Activated CD4-positive, alpha-beta T cell treated with anti-CD3 and anti-CD28 coated beads for 24 hours (primary cell): ENCODE results near the gene HYAL4.

ENCODE experiments used
- DNase-seq, 2 donors: peaks; one replicate each; pipeline ENCODE4 v3.0.0-alpha.2; 2020; ENCODE audit warnings: low read depth in 2 of 2

Gene HYAL4

GRCh38 chr7:123901101-123901500, 56.1 kb downstream of the HYAL4 start:
- DNase-seq: no peak

- DNase-seq: no peak
Observed at GRCh38 chr7:123905714-123906113, 60.7 kb downstream of the HYAL4 start.

DNA sequence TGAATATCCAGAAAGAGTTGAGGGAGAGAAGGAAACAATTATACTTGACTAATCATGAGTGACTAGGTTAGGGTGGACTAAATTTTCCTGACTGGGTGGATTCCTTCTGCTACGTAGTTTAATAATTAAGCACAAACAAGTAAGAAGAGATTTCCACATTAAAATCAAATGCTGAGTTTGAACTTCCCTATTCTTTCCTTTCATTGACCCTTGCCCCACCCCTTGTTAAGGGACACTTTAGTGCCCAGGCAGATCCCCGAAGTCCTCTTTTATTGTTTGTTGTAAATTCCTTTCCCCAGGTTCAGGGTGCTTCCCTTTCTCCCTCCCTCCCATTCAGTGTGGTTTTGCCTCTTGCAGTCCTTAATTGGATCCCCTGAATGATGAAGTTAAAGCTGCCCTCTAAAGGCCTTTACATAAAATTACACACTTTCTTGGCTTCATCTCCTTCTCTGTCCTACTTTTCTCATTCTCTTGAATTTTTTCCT, 71.3 kb downstream of the HYAL4 start:
- DNase-seq: no peak

DNA sequence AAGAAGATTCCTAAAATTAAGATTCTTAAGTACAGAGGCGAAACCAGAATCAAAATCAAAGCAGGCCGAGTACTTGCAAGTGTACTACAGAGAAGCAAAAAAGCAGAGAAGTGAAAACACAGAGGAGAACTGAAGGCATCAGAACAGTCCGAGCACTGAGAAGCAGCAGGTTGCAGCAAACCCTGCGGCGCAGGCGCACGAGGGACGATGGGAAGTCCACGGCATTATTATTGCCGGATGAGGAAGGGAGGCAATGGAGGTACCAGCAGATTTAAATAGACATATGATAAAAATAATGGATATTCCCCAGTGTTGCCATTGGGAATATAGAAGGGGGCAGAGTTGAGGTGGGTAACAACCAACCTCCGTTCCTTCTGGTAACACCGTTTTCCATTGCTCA, 72.9 kb downstream of the HYAL4 start:
- no peak for DNase-seq

DNA sequence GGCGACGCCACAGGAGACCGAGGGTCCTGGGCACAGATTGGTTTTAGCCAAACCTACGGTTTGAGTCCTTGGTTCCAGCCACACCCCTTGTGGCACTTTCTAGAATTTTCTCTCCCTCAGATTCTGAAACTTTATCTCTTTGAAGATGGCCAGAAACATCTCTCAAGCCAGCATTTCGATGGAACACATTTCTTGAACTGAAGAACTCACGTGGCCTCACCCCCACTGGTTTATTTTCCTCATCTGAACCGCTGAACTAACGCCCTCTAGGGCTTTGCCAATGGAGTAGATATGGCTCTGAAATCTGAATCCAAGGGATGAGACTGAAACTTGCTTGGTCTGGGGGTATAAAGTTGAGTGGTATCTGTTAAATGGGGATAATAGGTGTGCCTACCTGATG, 73.3 kb downstream of the HYAL4 start:
- DNase-seq: no peak

DNA sequence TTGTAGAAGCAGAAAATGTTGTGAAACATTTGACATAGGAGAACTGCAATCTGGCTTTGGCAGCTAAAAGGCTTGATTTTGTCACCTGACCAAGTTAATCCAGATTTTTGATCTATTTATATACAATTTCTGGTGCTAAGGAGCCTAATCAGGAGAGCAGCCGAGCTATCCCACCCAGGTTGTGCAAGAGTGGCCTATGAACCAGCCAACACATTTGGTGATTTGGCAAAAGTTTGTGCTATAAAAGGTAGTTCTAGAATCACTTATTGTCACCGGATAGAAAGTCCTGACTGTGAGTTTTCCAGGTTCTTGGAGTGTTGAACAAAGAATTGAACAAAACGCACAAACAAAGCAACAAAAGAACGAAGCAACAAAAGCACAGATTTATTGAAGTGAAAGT, 78.6 kb downstream of the HYAL4 start:
- no peak for DNase-seq

- no peak for DNase-seq
Observed at GRCh38 chr7:123924941-123925340, 80.0 kb downstream of the HYAL4 start, which contains the start of gene SPAM1. SPAM1 (plus strand) TSS chr7:123925241; CDS start chr7:123953571, 28,330 bp downstream.
